ENCODE data around the gene DNAL4.

GRCh38 chr22:38829485-38829884 lies 35.5 kb upstream of the DNAL4 start:
- TF ChIP-seq CTCF (IDR thresholded peaks at IDR 0.05) (no peak), POLR2A (IDR thresholded peaks at IDR 0.05) (no peak)
